ENCODE results near the gene SCTR.

SCTR gene

DNA sequence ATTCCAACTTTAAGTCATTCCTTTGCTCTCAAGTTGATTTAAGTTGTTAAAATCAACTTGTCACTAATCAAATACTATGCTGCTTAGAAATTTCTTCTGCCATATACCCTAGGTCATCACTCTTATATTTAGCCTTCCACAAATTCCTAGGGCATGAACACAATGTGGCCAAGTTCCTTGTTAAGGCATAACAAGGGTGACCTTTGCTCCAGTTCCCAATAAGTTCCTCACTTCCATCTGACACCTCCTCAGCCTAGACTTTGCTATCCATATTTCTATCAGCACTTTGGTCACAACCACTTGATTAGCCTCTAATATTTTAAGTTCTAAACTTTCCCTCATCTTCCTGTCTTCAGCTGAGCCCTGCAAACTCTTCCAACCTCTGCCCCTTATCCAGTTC, 102.5 kb downstream of the SCTR start:
- no peaks in the 10 kb centered on the region for H3K4me1 ChIP-seq (ENCODE audit: control insufficient read depth, insufficient read depth, low read length, poor library complexity, severe bottlenecking)
- H3K9me3 ChIP-seq (ENCODE audit: control insufficient read depth, low read length) = peaks cover 15% of the 10 kb centered on the region
- no peaks in the 10 kb centered on the region for H3K36me3 ChIP-seq (ENCODE audit: control insufficient read depth, insufficient read depth, low read length)
- no peak overlapping the region for H3K27ac ChIP-seq (ENCODE audit: low read depth, low read length, severe bottlenecking)
- H3K4me3 ChIP-seq (ENCODE audit: extremely low read depth, insufficient read depth, low read length, poor library complexity, severe bottlenecking) = no peak overlapping the region

DNA sequence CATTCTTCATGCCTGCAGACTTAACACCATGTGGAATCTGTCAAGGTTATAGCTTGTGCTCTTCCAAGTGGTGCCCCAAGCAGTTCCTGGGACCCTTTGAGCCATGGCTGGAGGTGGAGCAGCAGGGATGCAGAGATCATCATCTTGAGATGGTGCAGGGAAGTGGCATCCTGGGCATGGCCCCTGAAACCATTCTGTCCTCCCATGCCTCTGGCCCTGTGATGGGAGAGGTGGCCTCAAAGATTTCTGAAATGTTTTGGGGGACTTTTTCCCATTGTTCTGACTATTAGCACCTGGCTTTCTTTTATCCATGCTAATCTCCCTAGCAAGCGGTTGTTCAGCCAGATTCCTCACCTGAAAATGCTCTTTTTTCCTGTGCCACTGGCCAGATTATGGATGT, 103.0 kb downstream of the SCTR start:
- Histone ChIP-seq H3K4me1 (ENCODE audit: control insufficient read depth, insufficient read depth, low read length, poor library complexity, severe bottlenecking) (no peaks in the 10 kb centered on the region), H3K27ac (ENCODE audit: low read depth, low read length, severe bottlenecking) (no peak overlapping the region), H3K4me3 (ENCODE audit: extremely low read depth, insufficient read depth, low read length, poor library complexity, severe bottlenecking) (no peak overlapping the region), H3K36me3 (ENCODE audit: control insufficient read depth, insufficient read depth, low read length) (no peaks in the 10 kb centered on the region), H3K9me3 (ENCODE audit: control insufficient read depth, low read length) (peaks cover 15% of the 10 kb centered on the region)
- 87 to 90% methylated on average over 1 of the region's 1 CpG for WGBS, 2 experiments (ENCODE audit: insufficient coverage in 2 of 2)

DNA sequence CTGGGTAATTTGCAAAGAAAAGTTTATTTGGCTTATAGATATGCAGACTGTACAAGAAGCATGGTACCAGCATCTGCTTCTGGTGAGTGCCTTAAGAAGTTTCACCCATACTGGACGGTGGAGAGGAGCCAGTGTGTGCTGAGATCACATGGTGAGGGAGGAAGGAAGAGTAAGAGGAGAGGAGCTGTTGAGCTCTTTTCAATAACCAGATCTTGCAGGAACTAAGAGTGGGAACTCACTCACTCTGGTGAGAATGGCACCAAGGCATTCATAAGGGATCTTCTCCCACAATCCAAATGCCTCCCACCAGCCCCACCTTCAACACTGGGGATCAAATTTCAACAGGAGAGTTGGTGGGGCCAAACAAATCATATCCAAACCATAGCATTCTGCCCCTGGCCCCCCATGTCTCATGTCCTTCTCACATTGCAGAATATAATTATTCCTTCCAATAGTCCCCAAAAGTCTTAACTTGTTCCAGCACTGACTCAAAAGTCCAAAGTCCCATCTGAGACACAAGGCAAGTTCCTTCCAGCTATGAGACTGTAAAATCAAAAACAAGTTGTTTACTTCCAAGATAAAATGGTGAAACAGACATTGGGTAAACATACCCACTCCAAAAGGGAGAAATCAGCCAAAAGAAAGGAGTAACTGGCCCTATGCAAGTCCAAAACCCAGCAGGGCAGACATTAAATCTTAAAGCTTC, 104.3 kb downstream of the SCTR start:
- no peaks in the 10 kb centered on the region for H3K4me1 ChIP-seq (ENCODE audit: control insufficient read depth, insufficient read depth, low read length, poor library complexity, severe bottlenecking)
- H3K36me3 ChIP-seq (ENCODE audit: control insufficient read depth, insufficient read depth, low read length) = no peaks in the 10 kb centered on the region
- no peak overlapping the region for H3K4me3 ChIP-seq (ENCODE audit: extremely low read depth, insufficient read depth, low read length, poor library complexity, severe bottlenecking)
- H3K27ac ChIP-seq (ENCODE audit: low read depth, low read length, severe bottlenecking) = no peak overlapping the region
- peaks cover 15% of the 10 kb centered on the region for H3K9me3 ChIP-seq (ENCODE audit: control insufficient read depth, low read length)
- 86 to 91% methylated on average over 1 of the region's 1 CpG for WGBS, 2 experiments (ENCODE audit: insufficient coverage in 2 of 2)

- 67 to 89% methylated on average over 1 of the region's 1 CpG for WGBS, 2 experiments (ENCODE audit: insufficient coverage in 2 of 2)
- no peak overlapping the region for H3K27ac ChIP-seq (ENCODE audit: low read depth, low read length, severe bottlenecking)
- H3K9me3 ChIP-seq (ENCODE audit: control insufficient read depth, low read length) = peaks cover 15% of the 10 kb centered on the region
- no peaks in the 10 kb centered on the region for H3K4me1 ChIP-seq (ENCODE audit: control insufficient read depth, insufficient read depth, low read length, poor library complexity, severe bottlenecking)
- H3K36me3 ChIP-seq (ENCODE audit: control insufficient read depth, insufficient read depth, low read length) = no peaks in the 10 kb centered on the region
- no peak overlapping the region for H3K4me3 ChIP-seq (ENCODE audit: extremely low read depth, insufficient read depth, low read length, poor library complexity, severe bottlenecking)
Observed at GRCh38 chr2:119419065-119419464, 105.2 kb downstream of the SCTR start.

DNA sequence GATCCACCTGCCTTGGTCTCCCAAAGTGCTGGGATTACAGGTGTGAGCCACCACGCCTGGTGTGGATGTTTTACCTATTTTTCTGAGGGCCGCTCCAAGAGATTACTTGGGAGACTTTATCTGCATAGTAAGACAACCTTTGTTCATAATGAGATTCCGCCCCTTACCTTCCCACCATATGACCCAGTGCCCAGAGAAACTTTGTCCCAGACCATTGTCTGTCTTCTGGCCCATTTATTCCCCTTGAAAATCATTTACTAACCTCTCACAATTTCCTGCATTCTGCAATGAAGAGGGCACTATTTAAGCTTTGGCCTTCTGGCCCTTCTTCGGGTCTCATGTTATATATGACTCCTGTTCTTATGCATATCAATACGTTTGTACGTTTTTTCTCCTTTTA, 106.4 kb downstream of the SCTR start:
- Histone ChIP-seq H3K36me3 (ENCODE audit: control insufficient read depth, insufficient read depth, low read length) (no peaks in the 10 kb centered on the region), H3K9me3 (ENCODE audit: control insufficient read depth, low read length) (peaks cover 15% of the 10 kb centered on the region), H3K27ac (ENCODE audit: low read depth, low read length, severe bottlenecking) (no peak overlapping the region), H3K4me1 (ENCODE audit: control insufficient read depth, insufficient read depth, low read length, poor library complexity, severe bottlenecking) (no peaks in the 10 kb centered on the region), H3K4me3 (ENCODE audit: extremely low read depth, insufficient read depth, low read length, poor library complexity, severe bottlenecking) (no peak overlapping the region)
- WGBS, 2 experiments (ENCODE audit: insufficient coverage in 2 of 2) = 87 to 90% methylated on average over 4 to 5 of the region's 6 CpGs

DNA sequence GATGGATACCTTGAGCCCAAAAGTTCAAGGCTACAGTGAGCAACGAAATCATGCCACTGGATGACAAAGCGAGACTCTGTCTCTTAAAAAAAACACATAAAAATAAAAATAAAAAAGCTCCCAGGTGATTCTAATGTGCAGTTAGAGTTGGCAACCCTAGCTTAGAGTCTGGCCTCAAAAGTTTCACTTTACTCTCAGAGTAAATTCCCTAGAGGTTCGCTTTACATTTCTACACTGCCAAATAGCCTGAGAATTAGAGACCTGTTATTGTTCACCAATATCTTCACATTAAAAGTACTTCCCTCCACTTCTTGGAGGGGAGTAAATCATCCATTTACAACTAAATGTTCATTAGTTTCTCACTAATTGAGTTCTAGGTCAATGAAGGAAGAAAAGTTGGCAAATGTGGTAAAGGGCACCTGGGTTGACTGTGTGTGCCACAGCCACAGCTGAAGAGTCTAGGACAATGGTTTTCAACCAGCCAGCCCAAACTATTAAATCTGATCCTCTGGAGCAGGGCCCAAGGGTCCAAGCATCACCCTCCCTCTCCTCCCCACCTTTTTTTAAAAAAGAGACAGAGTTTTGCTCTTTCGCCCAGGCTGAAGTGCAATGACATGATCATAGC, 107.9 kb downstream of the SCTR start:
- Histone ChIP-seq H3K9me3 (ENCODE audit: control insufficient read depth, low read length) (peaks cover 10% of the 10 kb centered on the region), H3K36me3 (ENCODE audit: control insufficient read depth, insufficient read depth, low read length) (no peaks in the 10 kb centered on the region), H3K27ac (ENCODE audit: low read depth, low read length, severe bottlenecking) (no peak overlapping the region), H3K4me3 (ENCODE audit: extremely low read depth, insufficient read depth, low read length, poor library complexity, severe bottlenecking) (no peak overlapping the region), H3K4me1 (ENCODE audit: control insufficient read depth, insufficient read depth, low read length, poor library complexity, severe bottlenecking) (no peaks in the 10 kb centered on the region)
- WGBS, 2 experiments (ENCODE audit: insufficient coverage in 2 of 2) = 100% methylated on average over 1 of the region's 4 CpGs

- Histone ChIP-seq H3K4me3 (ENCODE audit: extremely low read depth, insufficient read depth, low read length, poor library complexity, severe bottlenecking) (no peak overlapping the region), H3K4me1 (ENCODE audit: control insufficient read depth, insufficient read depth, low read length, poor library complexity, severe bottlenecking) (no peaks in the 10 kb centered on the region), H3K27ac (ENCODE audit: low read depth, low read length, severe bottlenecking) (no peak overlapping the region), H3K9me3 (ENCODE audit: control insufficient read depth, low read length) (peaks cover 2% of the 10 kb centered on the region), H3K36me3 (ENCODE audit: control insufficient read depth, insufficient read depth, low read length) (no peaks in the 10 kb centered on the region)
- WGBS, 2 experiments (ENCODE audit: insufficient coverage in 2 of 2) = no CpG with 5 or more reads among the region's 1 CpG
Observed at GRCh38 chr2:119415630-119416029, 108.7 kb downstream of the SCTR start.

DNA sequence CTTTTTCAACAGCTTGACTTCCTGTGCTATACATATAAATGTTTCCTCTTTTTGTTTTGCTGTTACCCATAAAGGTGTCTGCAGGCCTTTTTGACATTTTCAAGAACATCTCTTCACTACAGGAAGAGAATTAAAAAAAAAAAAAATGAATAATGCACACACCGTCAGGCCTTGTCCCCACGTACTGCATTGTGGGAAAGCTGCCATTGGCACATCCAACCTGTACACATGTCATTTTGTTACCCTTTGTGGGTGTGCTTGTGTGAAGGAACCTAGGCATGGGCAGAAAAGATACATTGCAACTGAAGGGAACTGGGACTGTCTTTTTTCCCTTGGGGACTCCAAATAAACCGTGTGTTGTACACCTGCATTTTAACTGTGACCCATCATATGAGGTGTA, 109.4 kb downstream of the SCTR start:
- H3K9me3 ChIP-seq (ENCODE audit: control insufficient read depth, low read length) = no peaks in the 10 kb centered on the region
- 100% methylated on average over 2 of the region's 3 CpGs; no CpG with 5 or more reads in 1 of the 2 experiments for WGBS, 2 experiments (ENCODE audit: insufficient coverage in 2 of 2)
- no peaks in the 10 kb centered on the region for H3K4me1 ChIP-seq (ENCODE audit: control insufficient read depth, insufficient read depth, low read length, poor library complexity, severe bottlenecking)
- H3K36me3 ChIP-seq (ENCODE audit: control insufficient read depth, insufficient read depth, low read length) = no peaks in the 10 kb centered on the region
- no peak overlapping the region for H3K27ac ChIP-seq (ENCODE audit: low read depth, low read length, severe bottlenecking)
- no peak overlapping the region for H3K4me3 ChIP-seq (ENCODE audit: extremely low read depth, insufficient read depth, low read length, poor library complexity, severe bottlenecking)

DNA sequence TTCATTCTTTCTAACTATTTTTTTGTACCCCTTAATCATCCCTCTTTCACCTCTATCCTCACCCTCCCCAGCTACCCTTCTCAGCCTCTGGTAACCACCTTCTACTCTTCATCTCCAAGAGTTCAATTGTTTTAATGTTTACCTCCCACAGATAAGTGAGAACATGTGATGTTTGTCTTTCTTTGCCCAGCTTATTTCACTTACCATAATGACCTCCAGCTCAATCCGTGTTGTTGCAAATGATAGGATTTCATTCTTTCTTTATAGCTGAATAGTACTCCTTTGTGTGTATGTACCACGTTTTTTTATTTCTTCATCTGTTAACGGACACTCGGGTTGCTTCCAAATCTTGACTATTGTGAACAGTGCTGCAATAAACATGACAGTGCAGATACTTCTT, 114.8 kb downstream of the SCTR start:
- Histone ChIP-seq H3K4me1 (ENCODE audit: control insufficient read depth, insufficient read depth, low read length, poor library complexity, severe bottlenecking) (peaks cover 6% of the 10 kb centered on the region), H3K9me3 (ENCODE audit: control insufficient read depth, low read length) (no peaks in the 10 kb centered on the region), H3K4me3 (ENCODE audit: extremely low read depth, insufficient read depth, low read length, poor library complexity, severe bottlenecking) (no peak overlapping the region), H3K27ac (ENCODE audit: low read depth, low read length, severe bottlenecking) (no peak overlapping the region), H3K36me3 (ENCODE audit: control insufficient read depth, insufficient read depth, low read length) (no peaks in the 10 kb centered on the region)
- WGBS, 2 experiments (ENCODE audit: insufficient coverage in 2 of 2) = 80 to 93% methylated on average over 3 of the region's 4 CpGs

DNA sequence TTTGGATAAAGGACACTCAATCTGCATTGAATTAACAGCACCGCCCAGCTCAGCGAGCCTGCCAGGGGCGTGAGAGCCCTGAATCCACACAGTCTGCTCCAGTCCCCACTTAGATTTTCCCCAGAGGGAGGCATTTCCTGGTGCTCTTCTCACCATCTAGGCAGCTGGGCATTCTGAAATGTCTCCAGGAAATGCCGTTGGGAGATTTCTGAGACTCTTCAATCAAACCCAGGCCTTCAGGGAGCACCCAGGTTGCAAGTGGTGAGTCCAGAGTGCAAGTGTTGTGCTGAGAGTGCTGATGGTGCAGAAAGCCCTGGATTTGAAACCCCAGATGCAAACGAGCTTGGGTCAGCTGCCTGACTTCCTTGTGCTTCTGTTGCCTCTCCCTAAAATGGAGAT, 116.1 kb downstream of the SCTR start:
- Histone ChIP-seq H3K4me3 (ENCODE audit: extremely low read depth, insufficient read depth, low read length, poor library complexity, severe bottlenecking) (no peak overlapping the region), H3K27ac (ENCODE audit: low read depth, low read length, severe bottlenecking) (no peak overlapping the region), H3K9me3 (ENCODE audit: control insufficient read depth, low read length) (no peaks in the 10 kb centered on the region), H3K36me3 (ENCODE audit: control insufficient read depth, insufficient read depth, low read length) (no peaks in the 10 kb centered on the region), H3K4me1 (ENCODE audit: control insufficient read depth, insufficient read depth, low read length, poor library complexity, severe bottlenecking) (peaks cover 6% of the 10 kb centered on the region)
- WGBS, 2 experiments (ENCODE audit: insufficient coverage in 2 of 2) = 42 to 45% methylated on average over 3 to 5 of the region's 5 CpGs

DNA sequence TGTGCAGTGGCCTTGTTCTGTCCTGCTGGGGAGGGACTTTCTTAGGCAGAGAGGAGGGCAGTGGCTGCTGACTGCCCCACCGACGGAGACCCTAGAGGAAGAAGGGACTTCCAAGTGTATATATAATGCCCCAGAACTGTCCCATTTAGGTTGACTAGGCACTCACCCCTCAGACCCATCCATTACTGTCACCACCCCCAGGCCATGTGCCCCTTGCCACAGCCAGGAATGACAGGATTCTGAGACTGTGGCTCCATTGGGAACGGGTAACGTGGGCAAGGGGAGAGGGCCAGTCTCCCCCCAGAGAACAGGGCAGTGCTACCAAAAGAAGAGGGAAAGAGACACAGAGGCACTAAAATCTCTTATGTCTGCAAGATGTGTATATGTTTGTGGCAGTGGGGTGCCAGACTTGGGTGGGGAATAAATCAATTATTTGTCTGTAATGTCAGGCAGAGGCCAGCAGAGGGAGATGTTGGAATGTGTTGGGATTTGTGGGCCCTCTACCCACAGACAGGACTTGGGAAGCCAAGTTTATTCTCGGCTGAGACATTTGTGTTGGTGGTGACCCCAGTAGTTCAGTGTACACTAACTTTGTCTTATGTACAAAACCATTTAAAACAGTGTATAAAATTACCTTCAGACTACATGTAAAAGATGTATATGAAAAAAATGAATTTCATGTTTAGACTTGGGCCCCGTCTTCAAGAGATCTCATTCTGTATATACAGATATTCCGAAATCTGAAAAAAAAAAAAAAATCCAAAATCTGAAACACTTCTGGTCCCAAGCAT, 116.7 kb downstream of the SCTR start:
- Histone ChIP-seq H3K9me3 (ENCODE audit: control insufficient read depth, low read length) (no peaks in the 10 kb centered on the region), H3K27ac (ENCODE audit: low read depth, low read length, severe bottlenecking) (no peak overlapping the region), H3K4me1 (ENCODE audit: control insufficient read depth, insufficient read depth, low read length, poor library complexity, severe bottlenecking) (peaks cover 6% of the 10 kb centered on the region), H3K36me3 (ENCODE audit: control insufficient read depth, insufficient read depth, low read length) (no peaks in the 10 kb centered on the region), H3K4me3 (ENCODE audit: extremely low read depth, insufficient read depth, low read length, poor library complexity, severe bottlenecking) (no peak overlapping the region)
- 75% methylated on average over 3 of the region's 7 CpGs; no CpG with 5 or more reads in 1 of the 2 experiments for WGBS, 2 experiments (ENCODE audit: insufficient coverage in 2 of 2)
